GM21825 (cell line): Measurements from ENCODE around the gene SCN4B.
"Not testable (repeated sequence)": the region's sequence is repeated elsewhere in the genome, so short reads cannot be mapped to it uniquely, and the experiment has no call there.

Source experiments
- ATAC-seq: cut with Tn5 transposase; IDR thresholded peaks from one replicate; pipeline ENCODE4 v1.9.1; 2021; ENCODE audit warnings: mild to moderate bottlenecking, moderate library complexity; ENCODE audit not compliant: unreplicated experiment

Gene SCN4B

GRCh38 chr11:118152552-118153471 lies at the start of gene SCN4B:
SCN4B (minus strand) TSS chr11:118152823; CDS start chr11:118152673, 150 bp downstream.
- ATAC-seq: no peak

GRCh38 chr11:118201966-118202365 lies 49.3 kb upstream of the SCN4B start:
- no peak for ATAC-seq

GRCh38 chr11:118200901-118201680 lies 48.5 kb upstream of the SCN4B start:
- no peak for ATAC-seq

- ATAC-seq: no peak
Observed at GRCh38 chr11:118200497-118200896, 47.9 kb upstream of the SCN4B start.

- no peak for ATAC-seq
Observed at GRCh38 chr11:118199135-118199534, 46.5 kb upstream of the SCN4B start.

GRCh38 chr11:118198370-118198769 lies 45.7 kb upstream of the SCN4B start:
- no peak for ATAC-seq

- no peak for ATAC-seq
Observed at GRCh38 chr11:118194835-118195627, 42.4 kb upstream of the SCN4B start.

- ATAC-seq: no peak
Observed at GRCh38 chr11:118193910-118194566, 41.4 kb upstream of the SCN4B start.

- not testable (repeated sequence) for ATAC-seq
Observed at GRCh38 chr11:118192817-118193216, 40.2 kb upstream of the SCN4B start.

GRCh38 chr11:118190942-118191506 lies 38.4 kb upstream of the SCN4B start:
- ATAC-seq: not testable (repeated sequence)

- no peak for ATAC-seq
Observed at GRCh38 chr11:118186346-118187107, 33.9 kb upstream of the SCN4B start.

- no peak for ATAC-seq
Observed at GRCh38 chr11:118184784-118185579, 32.4 kb upstream of the SCN4B start.

GRCh38 chr11:118183691-118184090 lies 31.1 kb upstream of the SCN4B start:
- not testable (repeated sequence) for ATAC-seq

- ATAC-seq: no peak
Observed at GRCh38 chr11:118180300-118180703, 27.7 kb upstream of the SCN4B start.

- ATAC-seq: no peak
Observed at GRCh38 chr11:118176778-118177134, 24.1 kb upstream of the SCN4B start.

GRCh38 chr11:118175993-118176777 lies 23.6 kb upstream of the SCN4B start, which contains the start of gene SCN2B:
SCN2B (minus strand) TSS chr11:118176639; CDS start chr11:118176431, 208 bp downstream.
- no peak for ATAC-seq
